ENCODE data around the gene SLC1A2.

- no peak for TF ChIP-seq CTCF (conservative IDR thresholded peaks at IDR 0.05; ENCODE audit: low read depth, low read length)
- TF ChIP-seq EZH2 (IDR thresholded peaks at IDR 0.05; ENCODE audit: borderline replicate concordance, low read depth, low read length, poor library complexity, severe bottlenecking) = no peak
Observed at GRCh38 chr11:35334385-35335090, 84.8 kb downstream of the SLC1A2 start.
